Endothelial cell (in vitro differentiated cells): ENCODE data around the gene TWIST1. TPM values are rescaled to one million over a fixed set of nuclear protein-coding genes. Genes with fewer than 3 reads are reported as not detected.

ENCODE experiments used
- DNase-seq: peaks from one replicate; pipeline ENCODE4 v3.0.0; 2021; ENCODE audit warnings: low spot score
- H3K27ac Mint-ChIP-seq: one replicate; pipeline ENCODE4 v1.8.0; 2021; ENCODE audit warnings: mixed read lengths, inconsistent platforms; ENCODE audit not compliant: unreplicated experiment
- H3K27me3 Mint-ChIP-seq: one replicate; pipeline ENCODE4 v1.8.0; 2021; ENCODE audit warnings: mild to moderate bottlenecking, moderate library complexity, mixed read lengths, inconsistent platforms; ENCODE audit not compliant: unreplicated experiment
- H3K36me3 Mint-ChIP-seq: one replicate; pipeline ENCODE4 v1.8.0; 2021; ENCODE audit warnings: mild to moderate bottlenecking, low read depth, mixed read lengths, inconsistent platforms; ENCODE audit not compliant: unreplicated experiment
- H3K4me1 Mint-ChIP-seq: one replicate; pipeline ENCODE4 v1.8.0; 2021; ENCODE audit warnings: mild to moderate bottlenecking, mixed read lengths, inconsistent platforms; ENCODE audit not compliant: unreplicated experiment
- H3K4me3 Mint-ChIP-seq: one replicate; pipeline ENCODE4 v1.8.0; 2021; ENCODE audit warnings: mild to moderate bottlenecking, mixed read lengths, inconsistent platforms; ENCODE audit not compliant: unreplicated experiment
- H3K9me3 Mint-ChIP-seq: one replicate; pipeline ENCODE4 v1.8.0; 2021; ENCODE audit warnings: mixed read lengths, inconsistent platforms; ENCODE audit not compliant: unreplicated experiment
- CTCF ChIP-seq: fragments of 200-600 bp; sonication (generic); IDR thresholded peaks from one replicate; pipeline ENCODE4 v1.5.0; 2021; ENCODE audit warnings: antibody characterized with exemption; ENCODE audit not compliant: unreplicated experiment
- total RNA-seq: library from RNA; stranded (reverse); fragmentation: NEBNext Ultra II Directional; extraction: Animal tissue kit (Norgen Biotek cat#: 25700); gene quantifications from one replicate; pipeline ENCODE4 v1.2.1, GENCODE V29; 2021; ENCODE audit not compliant: unreplicated experiment

Gene TWIST1
- total RNA-seq, 1 donor from 2014 or later, result 2.4 TPM

DNA sequence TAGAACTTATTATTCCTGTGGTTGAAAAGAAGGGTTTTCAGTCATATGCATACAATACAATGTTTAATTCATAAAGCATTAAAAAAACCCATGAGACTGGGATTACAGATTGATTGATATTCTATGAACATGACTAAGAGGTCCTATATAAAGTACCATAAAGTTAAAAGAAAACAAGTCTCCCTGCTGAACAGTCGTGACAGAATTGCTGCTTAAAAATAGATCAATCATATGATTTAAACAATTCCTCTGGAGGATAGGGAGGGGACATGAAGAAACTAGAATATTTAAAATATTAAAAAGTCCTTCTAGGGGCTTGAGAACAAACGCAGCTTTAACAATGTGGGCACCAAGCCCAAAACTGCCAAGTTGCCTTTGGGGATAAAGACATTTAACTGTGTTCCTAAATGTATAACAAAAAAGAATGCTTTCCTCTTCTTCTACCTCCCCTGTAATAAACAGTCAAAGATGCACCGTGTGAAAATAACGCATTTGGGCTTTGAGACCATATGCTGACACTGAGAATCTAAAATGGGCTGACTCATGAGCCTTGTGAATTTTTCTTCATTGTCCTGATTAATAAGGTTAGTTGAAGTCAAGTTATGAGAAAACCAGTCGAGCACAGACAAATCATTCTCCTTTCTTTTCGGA lies 25.8 kb downstream of the TWIST1 start:
- no peak overlapping the region for H3K27ac Mint-ChIP-seq
- H3K4me1 Mint-ChIP-seq, result no peaks in the 10 kb centered on the region
- H3K27me3 Mint-ChIP-seq, result no peaks in the 10 kb centered on the region
- no peak for TF ChIP-seq CTCF
- DNase-seq, result no peak
- no peaks in the 10 kb centered on the region for H3K36me3 Mint-ChIP-seq
- H3K9me3 Mint-ChIP-seq, result no peaks in the 10 kb centered on the region
- no peak overlapping the region for H3K4me3 Mint-ChIP-seq

DNA sequence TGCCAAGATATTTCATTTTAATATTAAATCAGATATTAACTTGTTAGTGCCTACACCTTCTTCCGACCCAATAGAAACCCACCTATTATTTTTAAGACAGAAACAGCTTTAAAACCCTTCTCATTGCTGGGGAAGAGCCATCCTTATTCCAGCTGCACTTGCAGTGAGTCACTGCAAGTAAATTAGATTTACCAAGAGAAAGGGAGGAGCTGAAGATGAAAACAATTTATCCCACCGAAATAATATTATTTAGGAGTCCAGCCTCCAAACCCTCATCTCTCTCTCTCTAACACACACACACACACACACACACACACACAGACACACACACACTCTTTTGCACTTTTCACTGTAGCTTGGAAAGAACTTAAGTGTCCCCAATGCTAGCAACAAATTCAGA lies 26.9 kb downstream of the TWIST1 start:
- no peak for TF ChIP-seq CTCF
- Mint-ChIP-seq H3K27me3 (no peaks in the 10 kb centered on the region), H3K27ac (no peak overlapping the region), H3K36me3 (no peaks in the 10 kb centered on the region), H3K9me3 (no peaks in the 10 kb centered on the region), H3K4me3 (no peak overlapping the region), H3K4me1 (no peaks in the 10 kb centered on the region)
- DNase-seq, result no peak

DNA sequence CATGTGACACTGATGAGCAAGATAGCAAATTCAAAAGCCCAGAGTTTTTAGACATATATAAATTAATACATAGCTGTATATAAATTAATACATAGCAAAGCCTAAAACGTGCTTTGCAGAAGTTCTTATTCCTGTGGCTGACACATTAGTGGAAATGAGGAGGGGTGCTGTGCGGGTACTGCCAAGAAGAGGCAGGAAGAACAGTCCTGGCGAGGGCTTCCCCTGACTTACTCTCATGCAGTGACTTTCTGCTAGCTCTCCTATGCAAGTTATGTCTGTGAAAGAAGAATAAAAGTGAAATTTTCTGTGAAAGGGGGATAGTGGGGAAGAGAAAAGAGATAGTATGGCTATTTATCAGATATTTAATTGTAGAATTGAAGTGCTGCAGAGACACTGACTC lies 27.6 kb downstream of the TWIST1 start:
- no peak for TF ChIP-seq CTCF
- no peak for DNase-seq
- Mint-ChIP-seq H3K27me3 (no peaks in the 10 kb centered on the region), H3K36me3 (no peaks in the 10 kb centered on the region), H3K27ac (no peak overlapping the region), H3K4me3 (no peak overlapping the region), H3K4me1 (no peaks in the 10 kb centered on the region), H3K9me3 (no peaks in the 10 kb centered on the region)

- no peaks in the 10 kb centered on the region for H3K27me3 Mint-ChIP-seq
- DNase-seq, result no peak
- H3K4me3 Mint-ChIP-seq, result no peak overlapping the region
- no peaks in the 10 kb centered on the region for H3K36me3 Mint-ChIP-seq
- TF ChIP-seq CTCF, result no peak
- no peak overlapping the region for H3K27ac Mint-ChIP-seq
- no peaks in the 10 kb centered on the region for H3K4me1 Mint-ChIP-seq
- no peaks in the 10 kb centered on the region for H3K9me3 Mint-ChIP-seq
Measured at GRCh38 chr7:19089378-19089777, 28.1 kb downstream of the TWIST1 start.

DNA sequence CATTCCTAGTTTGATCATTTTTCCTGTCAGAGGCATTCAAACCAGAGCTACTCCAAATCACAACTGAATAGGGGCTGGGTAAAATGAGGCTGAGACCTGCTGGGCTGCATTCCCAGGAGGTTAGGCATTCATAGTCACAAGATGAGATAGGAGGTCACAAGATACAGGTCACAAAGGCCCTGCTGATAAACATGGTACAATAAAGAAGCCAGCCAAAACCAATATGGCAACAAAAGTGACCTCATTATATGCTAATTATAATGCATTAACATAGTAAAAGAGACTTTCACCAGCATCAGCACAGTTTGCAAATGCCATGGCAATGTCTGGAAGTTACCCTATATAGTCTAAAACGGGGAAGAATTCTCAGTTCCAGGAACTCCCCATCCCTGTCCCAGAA lies 37.3 kb downstream of the TWIST1 start:
- Mint-ChIP-seq H3K36me3 (no peaks in the 10 kb centered on the region), H3K27me3 (no peaks in the 10 kb centered on the region), H3K4me1 (no peaks in the 10 kb centered on the region), H3K4me3 (no peak overlapping the region), H3K9me3 (no peaks in the 10 kb centered on the region), H3K27ac (no peak overlapping the region)
- no peak for TF ChIP-seq CTCF
- DNase-seq, result no peak
